Measurements from ENCODE around the gene PRICKLE2.

The PRICKLE2 gene

GRCh38 chr3:64190517-64191515 lies 34.5 kb downstream of the PRICKLE2 start:
- no peak for DNase-seq

GRCh38 chr3:64188810-64189560 lies 36.3 kb downstream of the PRICKLE2 start:
- peak in 25 of 58 donors; percentile 7 to 69 (median 22) for DNase-seq

- peak in 21 of 58 donors; percentile 7 to 63 (median 32) for DNase-seq
These were observed 38.0 kb downstream of the PRICKLE2 start for GRCh38 chr3:64187065-64187959.

- no peak for DNase-seq
These were observed 38.6 kb downstream of the PRICKLE2 start for GRCh38 chr3:64186667-64187064.

GRCh38 chr3:64185436-64185835 lies 39.8 kb downstream of the PRICKLE2 start:
- DNase-seq: no peak

- no peak for DNase-seq
These were observed 40.6 kb downstream of the PRICKLE2 start for GRCh38 chr3:64184621-64185020.

- no peak for DNase-seq
These were observed 45.4 kb downstream of the PRICKLE2 start for GRCh38 chr3:64179860-64180259.

DNA sequence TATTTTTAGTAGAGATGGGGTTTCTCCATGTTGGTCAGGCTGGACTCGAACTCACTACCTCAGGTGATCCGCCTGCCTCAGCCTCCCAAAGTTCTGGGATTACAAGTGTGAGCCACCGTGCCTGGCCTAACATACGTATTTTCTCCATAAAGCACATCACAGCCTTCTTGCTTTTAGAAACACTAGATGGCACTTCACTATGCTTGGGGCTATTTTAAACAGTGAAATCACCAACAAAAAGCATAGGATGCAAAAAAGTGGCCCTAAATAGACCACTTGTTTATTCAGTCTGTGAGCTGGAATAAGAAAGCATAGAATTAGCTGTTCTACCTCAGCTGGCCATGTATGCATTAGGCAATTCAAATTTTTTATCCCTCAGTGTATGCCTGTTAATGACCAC lies 46.0 kb downstream of the PRICKLE2 start:
- DNase-seq: no peak

GRCh38 chr3:64178419-64178818 lies 46.8 kb downstream of the PRICKLE2 start:
- no peak for DNase-seq

DNA sequence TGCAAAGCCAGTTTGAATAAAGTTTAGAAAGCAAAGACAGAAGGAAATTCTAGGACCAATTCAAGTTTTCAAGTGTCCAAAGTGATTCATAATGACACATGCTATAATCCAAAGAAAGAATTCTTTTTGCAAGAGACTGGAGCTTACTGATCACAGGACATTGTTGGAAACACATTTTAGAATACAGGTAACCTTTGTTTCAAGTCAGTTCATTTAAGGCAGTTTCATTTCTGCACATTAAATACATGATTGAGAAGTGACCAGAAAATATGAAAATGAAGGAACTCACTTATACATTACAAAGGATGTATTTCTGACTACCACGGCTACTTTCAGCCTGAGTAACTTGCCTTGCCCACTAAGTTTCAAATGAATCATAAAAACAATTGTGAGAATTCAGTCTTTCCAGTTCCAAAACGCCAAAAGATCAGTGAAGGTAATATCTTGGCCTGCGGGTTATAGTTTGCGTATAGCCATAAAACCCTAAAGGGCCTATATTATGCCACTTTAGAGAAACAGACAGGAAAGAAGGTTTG lies 48.7 kb downstream of the PRICKLE2 start:
- no peak for DNase-seq

- DNase-seq: no peak
These were observed 50.9 kb downstream of the PRICKLE2 start for GRCh38 chr3:64174328-64174727.

GRCh38 chr3:64173563-64173962 lies 51.7 kb downstream of the PRICKLE2 start:
- no peak for DNase-seq

- DNase-seq: no peak
These were observed 55.0 kb downstream of the PRICKLE2 start for GRCh38 chr3:64170270-64170669.

DNA sequence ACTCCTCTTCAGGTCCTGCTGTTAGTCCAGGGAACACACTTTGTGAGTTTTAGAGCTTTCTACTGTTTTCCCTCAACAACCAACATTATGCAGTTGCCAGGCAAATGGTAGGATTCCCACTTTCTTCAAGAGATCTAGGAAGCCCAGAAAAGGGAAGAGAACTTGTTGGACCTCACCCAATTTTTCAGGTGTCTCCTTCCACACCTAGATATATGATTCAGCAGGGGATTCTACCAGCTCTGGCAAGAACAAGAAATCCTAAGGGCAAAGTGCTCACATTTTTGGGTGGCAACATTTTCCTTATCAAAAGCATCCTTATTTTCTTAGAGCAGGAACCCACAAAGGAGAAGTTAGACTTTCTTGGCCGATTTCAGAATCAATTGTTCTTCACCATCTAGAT lies 57.4 kb downstream of the PRICKLE2 start:
- DNase-seq: no peak

DNA sequence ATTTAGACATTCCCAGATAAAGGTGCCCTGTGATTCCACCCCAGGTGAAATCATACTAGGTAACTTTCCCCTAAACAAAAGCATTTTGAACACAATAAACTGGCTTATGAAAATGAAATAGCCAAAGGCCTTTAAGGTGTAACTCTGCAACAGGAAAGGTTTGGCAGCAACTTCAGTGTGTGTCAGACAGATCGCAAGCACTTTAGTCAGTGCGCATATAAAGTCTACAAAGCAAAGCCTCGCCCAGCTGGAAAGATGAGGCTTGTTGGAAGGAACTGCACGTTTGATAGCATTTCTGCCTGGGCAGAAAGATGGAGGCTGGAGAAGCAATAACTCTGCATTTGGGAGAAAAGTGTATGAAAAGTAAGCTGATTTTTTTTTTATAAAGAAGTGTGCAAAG lies 57.9 kb downstream of the PRICKLE2 start:
- DNase-seq: no peak

- DNase-seq: no peak
These were observed 58.6 kb downstream of the PRICKLE2 start for GRCh38 chr3:64166584-64167162.

DNA sequence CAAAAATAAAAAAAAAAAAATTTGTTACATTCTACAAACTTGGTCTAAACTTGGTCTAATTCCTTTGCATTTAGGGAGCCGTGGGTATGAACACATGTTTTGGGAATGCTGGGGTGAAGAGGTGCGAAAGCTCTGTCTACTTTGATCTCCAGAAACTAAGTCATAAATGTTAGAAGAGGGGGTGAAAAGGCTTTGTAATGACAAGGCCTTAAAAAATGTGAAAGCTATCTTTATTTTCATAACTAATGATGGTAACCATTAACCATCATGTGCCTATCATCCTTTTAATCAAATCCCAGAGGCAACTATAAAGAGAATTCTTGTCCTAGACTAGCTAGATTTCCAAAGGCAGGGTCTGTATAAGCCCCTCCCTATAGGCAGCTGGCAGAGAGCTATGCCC lies 60.9 kb downstream of the PRICKLE2 start:
- DNase-seq: no peak

- no peak for DNase-seq
These were observed 61.5 kb downstream of the PRICKLE2 start for GRCh38 chr3:64163755-64164148.

GRCh38 chr3:64163019-64163754 lies 62.1 kb downstream of the PRICKLE2 start:
- DNase-seq: peak in 1 of 58 donors; percentile 4

- DNase-seq: no peak
These were observed 63.7 kb downstream of the PRICKLE2 start for GRCh38 chr3:64161481-64161952.

Data from anterior cingulate cortex (tissue), 58 donors.